BE2C (cell line): Measurements from ENCODE around the gene WDR35.

Source experiments
- DNase-seq: peaks from one replicate; pipeline ENCODE4 v3.0.0-alpha.2; 2020
- H3K27me3 ChIP-seq: fragments of 250-450 bp; sonication (Bioruptor Pico); 2 replicates; pipeline ENCODE4 v1.5.1; 2020; ENCODE audit warnings: mild to moderate bottlenecking
- H3K36me3 ChIP-seq: fragments of 250-450 bp; sonication (Bioruptor Pico); 2 replicates; pipeline ENCODE4 v1.5.1; 2020; ENCODE audit warnings: mild to moderate bottlenecking
- H3K4me1 ChIP-seq: fragments of 250-450 bp; sonication (Bioruptor Pico); 2 replicates; pipeline ENCODE4 v1.5.1; 2020
- H3K4me3 ChIP-seq: 2 replicates; pipeline ENCODE4 v1.5.1; 2011; ENCODE audit warnings: low read depth, low read length
- H3K9me3 ChIP-seq: fragments of 250-450 bp; sonication (Bioruptor Pico); 2 replicates; pipeline ENCODE4 v1.5.1; 2020
- TF ChIP-seq, protein P1 (sequence below): IDR thresholded peaks from 2 replicates; pipeline ENCODE4 v1.5.1; 2012; ENCODE audit warnings: mild to moderate bottlenecking, low read depth, low read length

WDR35 gene

DNA sequence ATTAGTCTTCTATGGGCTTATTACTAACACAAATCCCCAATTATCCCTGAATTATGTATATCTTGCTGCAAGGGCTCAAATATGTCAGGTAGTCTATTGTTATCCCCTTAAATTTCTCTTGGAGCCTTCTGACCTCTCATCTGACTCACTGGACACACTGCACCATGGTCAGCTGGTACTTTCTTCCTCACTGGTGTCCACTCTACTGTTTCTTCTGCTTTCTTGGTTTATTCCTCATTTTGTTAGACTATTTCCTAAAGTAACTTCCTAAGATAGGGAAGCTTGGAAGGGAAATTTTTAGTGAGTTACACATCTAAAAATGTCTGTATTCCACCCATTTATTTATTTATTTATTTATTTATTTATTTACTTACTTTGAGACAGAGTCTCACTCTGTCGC lies 26.5 kb downstream of the WDR35 start:
- no peak overlapping the region for H3K4me3 ChIP-seq
- TF ChIP-seq, protein P1, sequence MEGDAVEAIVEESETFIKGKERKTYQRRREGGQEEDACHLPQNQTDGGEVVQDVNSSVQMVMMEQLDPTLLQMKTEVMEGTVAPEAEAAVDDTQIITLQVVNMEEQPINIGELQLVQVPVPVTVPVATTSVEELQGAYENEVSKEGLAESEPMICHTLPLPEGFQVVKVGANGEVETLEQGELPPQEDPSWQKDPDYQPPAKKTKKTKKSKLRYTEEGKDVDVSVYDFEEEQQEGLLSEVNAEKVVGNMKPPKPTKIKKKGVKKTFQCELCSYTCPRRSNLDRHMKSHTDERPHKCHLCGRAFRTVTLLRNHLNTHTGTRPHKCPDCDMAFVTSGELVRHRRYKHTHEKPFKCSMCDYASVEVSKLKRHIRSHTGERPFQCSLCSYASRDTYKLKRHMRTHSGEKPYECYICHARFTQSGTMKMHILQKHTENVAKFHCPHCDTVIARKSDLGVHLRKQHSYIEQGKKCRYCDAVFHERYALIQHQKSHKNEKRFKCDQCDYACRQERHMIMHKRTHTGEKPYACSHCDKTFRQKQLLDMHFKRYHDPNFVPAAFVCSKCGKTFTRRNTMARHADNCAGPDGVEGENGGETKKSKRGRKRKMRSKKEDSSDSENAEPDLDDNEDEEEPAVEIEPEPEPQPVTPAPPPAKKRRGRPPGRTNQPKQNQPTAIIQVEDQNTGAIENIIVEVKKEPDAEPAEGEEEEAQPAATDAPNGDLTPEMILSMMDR: no peak
- no peaks in the 10 kb centered on the region for H3K27me3 ChIP-seq
- H3K36me3 ChIP-seq: peaks cover 25% of the 10 kb centered on the region
- H3K4me1 ChIP-seq: no peaks in the 10 kb centered on the region
- H3K9me3 ChIP-seq: no peaks in the 10 kb centered on the region
- no peak for DNase-seq

DNA sequence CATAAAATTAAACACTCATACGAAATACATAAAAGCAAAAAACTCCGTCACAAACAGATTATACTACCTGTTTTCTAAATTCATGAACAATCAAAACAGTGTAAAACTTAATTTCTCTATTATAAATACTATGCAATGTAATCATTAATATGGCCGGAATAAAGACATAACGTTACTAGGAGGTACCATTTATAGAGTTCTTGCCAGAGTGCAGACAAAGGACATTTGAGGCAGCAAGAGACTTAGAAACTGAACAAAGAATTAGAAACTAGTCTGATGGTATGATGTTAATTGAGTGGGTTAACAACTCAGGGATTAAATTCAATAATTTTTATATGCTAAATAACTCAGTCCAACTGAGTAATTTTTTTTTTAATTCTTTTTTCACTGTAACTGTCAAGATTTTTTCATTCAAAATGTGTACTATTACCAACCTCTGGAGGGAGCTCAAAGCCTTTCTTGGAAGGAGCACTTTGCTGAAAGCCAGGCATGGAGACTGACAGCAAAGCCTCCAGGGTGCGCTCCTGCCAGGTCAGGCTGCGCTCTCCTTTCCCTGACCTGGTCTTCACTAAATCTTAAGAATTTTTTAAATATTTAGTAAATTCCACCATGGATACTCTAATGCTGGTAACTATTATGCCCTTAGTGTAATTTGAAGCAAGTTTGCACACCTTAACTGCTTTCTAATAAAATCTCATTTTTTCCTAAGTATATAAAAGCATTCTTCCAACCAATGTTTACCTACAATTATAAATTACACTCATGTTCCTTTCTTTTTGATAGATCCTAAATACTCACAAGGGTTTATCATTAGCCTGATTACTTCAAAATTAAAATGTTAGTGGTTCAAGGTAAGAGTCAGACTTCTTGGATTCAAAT lies 34.1 kb downstream of the WDR35 start:
- TF ChIP-seq, protein P1: peak; percentile 93
- peaks cover 16% of the 10 kb centered on the region for H3K36me3 ChIP-seq
- H3K4me1 ChIP-seq: peaks cover 4% of the 10 kb centered on the region; the same call in 1 of the 2 replicates
- H3K9me3 ChIP-seq: no peaks in the 10 kb centered on the region
- H3K27me3 ChIP-seq: no peaks in the 10 kb centered on the region
- no peak overlapping the region for H3K4me3 ChIP-seq
- peak; percentile 71 for DNase-seq

DNA sequence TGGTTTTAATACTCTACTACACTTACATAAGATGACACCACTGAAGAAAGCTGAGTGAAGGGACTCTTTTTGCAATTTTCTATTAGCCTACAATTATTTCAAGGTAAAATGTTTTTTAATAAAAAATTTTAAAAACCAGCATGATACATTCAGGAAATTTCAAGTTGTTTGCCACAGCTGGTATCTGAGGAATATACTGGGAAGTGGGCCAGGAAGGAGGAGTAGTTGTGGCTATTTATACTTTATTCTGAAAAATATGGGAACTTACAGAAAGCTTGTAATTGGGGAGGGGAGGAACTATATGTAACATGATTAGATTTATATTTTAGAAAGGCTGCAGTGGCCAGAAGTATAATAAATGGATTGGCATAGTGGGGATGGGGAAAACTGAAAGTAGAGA lies 40.8 kb downstream of the WDR35 start:
- TF ChIP-seq, protein P1: no peak
- Histone ChIP-seq H3K4me1 (peaks cover 4% of the 10 kb centered on the region; the same call in 1 of the 2 replicates), H3K9me3 (no peaks in the 10 kb centered on the region), H3K27me3 (no peaks in the 10 kb centered on the region), H3K36me3 (peaks cover 32% of the 10 kb centered on the region), H3K4me3 (no peak overlapping the region)
- DNase-seq: no peak

DNA sequence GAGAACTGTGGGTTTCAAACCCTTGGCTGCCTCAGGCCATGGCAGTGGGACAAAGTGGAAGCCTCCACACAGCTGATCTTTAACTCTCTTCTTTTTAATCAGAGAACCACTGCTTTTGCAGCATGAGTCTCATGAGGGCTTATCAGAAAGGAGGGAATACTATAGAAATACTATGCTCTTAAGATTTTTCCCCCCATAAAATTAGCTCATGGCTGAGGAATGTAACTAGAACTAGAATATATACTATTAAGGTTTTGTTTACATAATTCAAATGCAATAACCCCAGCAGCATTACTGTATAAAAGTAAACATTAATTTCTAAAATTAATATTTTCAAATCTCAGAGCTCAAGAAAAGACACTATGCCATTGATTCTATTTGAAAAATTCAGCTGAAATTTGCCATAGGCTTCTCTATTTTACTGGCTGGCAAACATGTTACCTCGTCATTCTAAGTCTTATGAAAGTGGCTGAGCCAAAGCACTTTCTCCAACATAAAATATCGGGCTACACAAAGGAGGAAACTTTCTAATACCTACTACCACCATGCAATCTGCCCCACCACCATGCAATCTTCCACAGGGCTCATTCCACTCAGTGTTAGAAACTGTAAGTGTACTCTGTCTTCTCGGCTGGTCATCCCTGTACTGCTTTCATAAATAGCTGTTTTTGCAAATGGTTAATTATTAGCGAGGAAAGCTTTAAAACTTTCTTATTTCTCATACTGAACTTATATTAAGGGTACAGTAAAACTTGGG lies 42.5 kb downstream of the WDR35 start:
- no peak for DNase-seq
- H3K27me3 ChIP-seq: no peaks in the 10 kb centered on the region
- TF ChIP-seq, protein P1: no peak
- peaks cover 3% of the 10 kb centered on the region; the same call in 1 of the 2 replicates for H3K4me1 ChIP-seq
- peaks cover 27% of the 10 kb centered on the region for H3K36me3 ChIP-seq
- no peaks in the 10 kb centered on the region for H3K9me3 ChIP-seq
- H3K4me3 ChIP-seq: no peak overlapping the region

DNA sequence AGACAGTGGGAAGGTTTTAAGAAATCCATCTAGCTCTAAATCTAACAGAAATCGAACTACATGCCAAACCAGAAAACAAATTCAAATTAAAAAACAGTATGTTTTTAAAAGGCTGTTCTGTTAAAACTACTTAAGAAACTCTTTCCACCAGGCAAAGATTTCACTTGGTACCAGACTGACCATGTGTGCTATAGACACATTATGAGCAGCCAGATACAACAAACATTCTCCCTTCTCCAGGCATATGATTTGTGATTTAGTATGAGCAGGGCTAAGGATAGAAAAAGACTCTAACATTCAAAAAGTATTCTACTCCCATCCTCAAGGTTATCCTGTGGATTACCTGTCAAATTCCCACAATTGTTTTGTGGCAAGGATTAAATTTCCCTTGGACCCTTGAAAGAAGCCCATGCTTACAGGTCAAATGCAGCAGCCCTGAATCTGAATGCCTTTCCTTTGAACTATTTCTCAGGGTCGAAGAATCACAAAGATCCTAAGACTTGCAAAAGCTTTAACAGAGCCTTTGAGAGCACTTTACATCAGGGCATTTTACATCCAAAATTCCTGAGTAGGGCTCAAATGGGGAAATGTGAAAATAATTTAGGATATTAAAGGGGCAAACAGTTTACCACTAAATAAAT lies 45.6 kb downstream of the WDR35 start:
- Histone ChIP-seq H3K27me3 (no peaks in the 10 kb centered on the region), H3K4me1 (no peaks in the 10 kb centered on the region), H3K4me3 (no peak overlapping the region), H3K9me3 (no peaks in the 10 kb centered on the region), H3K36me3 (peaks cover 19% of the 10 kb centered on the region)
- TF ChIP-seq, protein P1: no peak
- DNase-seq: no peak
